Non-pigmented ciliary epithelial cell (primary cell): ENCODE data around the gene CAMK1G.

Experiments
- DNase-seq: peaks from one replicate; pipeline ENCODE4 v3.0.0-alpha.2; 2010; ENCODE audit warnings: low read depth

Gene CAMK1G

GRCh38 chr1:209600541-209600940 is 17.0 kb downstream of the CAMK1G start:
- no peak for DNase-seq

GRCh38 chr1:209601809-209602657 is 18.5 kb downstream of the CAMK1G start:
- no peak for DNase-seq

- DNase-seq = no peak
These were observed 20.4 kb downstream of the CAMK1G start for GRCh38 chr1:209603877-209604276.

DNA sequence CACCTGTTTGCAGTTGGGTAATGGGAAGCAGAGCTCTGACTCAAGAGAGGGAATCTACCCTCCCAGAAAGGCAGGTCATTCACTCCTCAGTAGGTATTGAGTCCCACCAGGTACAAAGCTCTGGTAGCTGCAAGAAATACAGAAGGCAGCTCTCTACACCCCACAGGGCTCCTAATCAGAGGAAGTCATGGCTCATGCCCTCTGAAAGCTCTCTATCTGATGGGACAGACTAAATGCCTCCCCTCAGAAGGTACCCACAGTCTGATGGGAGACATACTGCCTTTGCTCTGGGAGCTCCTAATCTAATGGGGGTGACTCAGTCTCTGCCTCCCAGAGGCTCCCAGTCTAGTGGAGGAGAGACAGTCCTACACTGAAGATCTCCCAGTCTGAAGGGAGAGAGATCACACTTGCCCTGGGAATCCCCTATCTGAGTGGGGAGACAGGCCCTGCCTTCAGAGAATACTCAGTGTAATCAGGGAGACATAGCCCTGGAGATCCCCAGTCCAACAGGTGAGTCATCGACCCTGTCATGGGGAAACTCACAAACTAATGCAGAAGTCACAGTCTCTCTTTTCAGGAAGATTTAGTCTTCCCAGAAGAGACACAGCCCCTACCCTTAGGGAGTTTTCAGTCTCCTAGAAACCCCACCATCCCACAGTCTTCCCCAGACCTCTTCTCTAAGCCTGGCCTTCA is 23.7 kb downstream of the CAMK1G start:
- DNase-seq = no peak

GRCh38 chr1:209607795-209608178 is 24.3 kb downstream of the CAMK1G start:
- DNase-seq = no peak

- DNase-seq = no peak
These were observed 25.7 kb downstream of the CAMK1G start for GRCh38 chr1:209609041-209609790.

DNA sequence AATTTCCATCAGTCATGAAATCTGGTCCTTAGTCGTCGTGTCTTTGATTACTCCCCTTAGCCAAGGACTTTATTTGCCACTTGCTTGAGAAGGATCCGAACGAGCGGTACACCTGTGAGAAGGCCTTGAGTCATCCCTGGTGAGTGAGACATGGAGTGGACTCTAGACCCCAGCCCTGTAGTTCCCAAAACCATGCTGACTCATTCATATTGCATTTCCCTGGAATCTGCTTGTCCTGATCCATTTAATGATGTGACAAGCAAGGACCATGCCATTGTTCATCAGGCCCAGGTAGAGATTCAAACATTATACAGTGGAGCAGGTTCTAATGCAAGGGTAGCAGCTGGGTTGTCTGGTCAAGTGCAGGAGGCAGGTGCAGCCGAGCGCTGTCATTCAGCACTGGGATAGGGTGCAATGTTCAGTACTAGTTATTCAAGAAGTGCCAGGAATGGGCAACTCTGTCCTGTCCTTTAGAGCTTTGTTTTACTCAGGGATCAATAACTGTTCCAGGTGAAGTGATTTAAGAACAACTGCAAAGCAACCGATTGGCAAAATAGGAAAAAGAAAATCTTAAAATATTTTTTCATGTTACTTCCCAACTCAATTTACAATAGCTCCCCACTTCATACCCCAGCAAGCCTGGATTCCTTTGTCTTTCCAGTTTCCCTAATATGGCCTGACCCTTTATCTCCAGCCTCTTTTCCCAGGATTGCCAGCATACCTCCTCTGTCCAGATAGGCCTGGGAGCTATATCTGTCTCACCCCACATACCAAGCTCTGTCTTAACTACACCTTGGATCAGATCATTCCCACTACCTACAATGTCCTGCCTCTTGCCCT is 26.5 kb downstream of the CAMK1G start:
- no peak for DNase-seq

DNA sequence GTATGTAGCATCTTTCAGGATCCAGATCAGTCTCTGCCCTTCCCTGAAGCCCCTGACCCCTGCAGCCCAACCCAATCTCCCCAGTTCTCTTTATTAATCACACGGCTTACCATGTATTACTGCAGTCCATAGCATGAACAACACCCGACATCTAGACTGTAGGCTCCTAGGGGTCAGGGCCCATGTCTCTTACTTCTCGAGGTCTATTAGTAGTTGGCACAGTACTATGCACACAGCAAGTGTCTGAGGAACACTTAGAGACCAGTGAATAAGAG is 27.1 kb downstream of the CAMK1G start:
- DNase-seq = no peak

- no peak for DNase-seq
These were observed 28.5 kb downstream of the CAMK1G start for GRCh38 chr1:209611771-209612570.

GRCh38 chr1:209612646-209613399 is 29.3 kb downstream of the CAMK1G start:
- DNase-seq = no peak

DNA sequence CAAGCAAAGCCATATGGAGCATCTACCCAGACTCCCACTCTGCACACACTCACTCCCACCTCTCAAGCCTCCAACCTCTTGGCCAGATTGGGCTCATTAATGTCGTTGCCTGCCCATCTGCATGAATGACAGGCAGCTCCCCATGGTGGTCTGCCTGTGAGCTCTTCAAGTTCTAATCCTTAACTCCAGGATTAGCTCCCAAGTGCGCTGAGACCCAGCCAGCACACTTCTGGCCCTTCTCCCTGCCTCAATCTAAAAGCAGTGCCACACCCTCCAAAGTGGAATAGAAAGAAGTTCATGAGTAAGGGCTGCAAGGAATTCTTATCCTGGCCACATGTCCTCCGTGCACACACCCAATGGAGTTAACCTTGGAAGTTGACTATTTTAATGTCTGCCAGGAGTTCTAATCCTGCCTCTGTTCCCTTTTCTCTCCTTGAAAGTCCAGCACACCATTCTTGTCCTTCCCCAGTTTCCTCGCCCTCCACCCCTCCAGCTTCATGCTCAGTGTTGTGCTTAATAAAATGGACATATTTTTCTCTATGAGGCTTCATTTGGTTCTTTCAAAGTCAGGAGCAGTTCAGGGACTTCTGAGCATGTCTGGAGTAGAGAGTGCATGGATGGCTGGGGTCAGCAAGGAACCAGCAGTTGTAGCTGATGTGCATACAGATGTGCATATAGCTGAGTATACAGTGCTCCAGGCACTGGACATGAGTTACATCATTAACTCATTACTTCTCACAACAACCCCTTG is 30.1 kb downstream of the CAMK1G start:
- DNase-seq = no peak

DNA sequence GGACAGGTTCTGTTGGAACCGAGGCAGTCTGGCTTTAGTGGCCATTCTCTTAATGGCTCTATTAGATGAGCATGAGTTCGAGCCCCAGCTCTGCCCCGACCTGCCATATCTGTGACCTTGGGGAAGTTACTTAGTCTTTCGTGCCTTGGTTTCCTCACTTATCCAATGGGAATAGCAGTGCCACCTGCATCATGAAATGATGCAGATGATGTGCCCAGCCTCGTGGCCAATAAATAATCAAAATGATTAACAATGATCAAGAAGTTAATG is 30.6 kb downstream of the CAMK1G start:
- DNase-seq = no peak

DNA sequence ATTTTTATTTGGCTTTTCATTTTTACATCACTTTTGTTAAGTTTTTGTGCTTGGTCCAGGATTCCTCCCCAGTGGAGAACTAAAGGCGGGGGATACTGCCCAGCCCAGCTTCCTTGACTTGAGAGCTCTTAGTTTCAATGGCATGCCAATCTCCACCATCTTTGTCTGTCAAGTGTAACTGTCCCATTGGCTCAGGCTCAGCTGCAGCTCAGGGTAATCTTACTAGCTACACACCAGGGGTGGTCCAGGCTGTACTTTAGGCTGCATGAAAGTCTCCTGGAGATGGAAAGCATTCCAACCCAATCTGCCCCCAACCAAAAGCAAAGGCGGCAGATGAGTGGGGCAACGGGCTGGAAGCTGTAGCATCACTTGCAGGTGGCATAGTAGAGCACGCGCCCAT is 31.4 kb downstream of the CAMK1G start:
- no peak for DNase-seq

DNA sequence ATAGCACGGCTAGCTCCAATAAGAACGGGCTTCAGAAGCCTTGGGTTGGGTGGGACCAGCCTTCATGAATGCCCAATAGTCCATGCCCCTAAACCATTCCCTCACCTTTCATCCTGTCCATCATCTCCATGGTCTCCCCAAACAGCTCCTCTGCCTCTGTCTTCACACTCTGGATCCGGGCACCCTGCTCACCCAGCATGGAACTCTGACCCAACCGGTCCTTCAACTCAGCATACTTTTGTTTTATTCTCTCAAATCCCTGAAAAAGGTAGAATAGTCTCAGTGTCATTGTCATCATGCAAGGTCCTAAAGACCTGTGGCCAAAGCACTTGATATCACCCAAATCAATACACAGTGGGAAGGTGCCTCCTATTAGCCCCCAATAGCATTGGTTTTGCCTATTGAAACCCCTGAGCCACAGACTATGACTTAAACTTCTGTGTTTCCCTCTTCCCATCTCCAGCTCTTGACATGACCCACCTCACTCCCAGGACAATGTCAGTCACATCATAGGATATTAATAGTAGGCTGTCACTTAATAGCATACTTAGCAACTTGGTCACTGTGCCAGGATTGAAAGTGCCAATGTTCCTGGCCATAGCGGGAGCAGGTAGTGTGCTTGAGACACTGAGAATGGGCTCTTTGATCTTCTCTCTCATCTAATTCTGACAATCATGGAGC is 33.0 kb downstream of the CAMK1G start:
- DNase-seq = no peak

DNA sequence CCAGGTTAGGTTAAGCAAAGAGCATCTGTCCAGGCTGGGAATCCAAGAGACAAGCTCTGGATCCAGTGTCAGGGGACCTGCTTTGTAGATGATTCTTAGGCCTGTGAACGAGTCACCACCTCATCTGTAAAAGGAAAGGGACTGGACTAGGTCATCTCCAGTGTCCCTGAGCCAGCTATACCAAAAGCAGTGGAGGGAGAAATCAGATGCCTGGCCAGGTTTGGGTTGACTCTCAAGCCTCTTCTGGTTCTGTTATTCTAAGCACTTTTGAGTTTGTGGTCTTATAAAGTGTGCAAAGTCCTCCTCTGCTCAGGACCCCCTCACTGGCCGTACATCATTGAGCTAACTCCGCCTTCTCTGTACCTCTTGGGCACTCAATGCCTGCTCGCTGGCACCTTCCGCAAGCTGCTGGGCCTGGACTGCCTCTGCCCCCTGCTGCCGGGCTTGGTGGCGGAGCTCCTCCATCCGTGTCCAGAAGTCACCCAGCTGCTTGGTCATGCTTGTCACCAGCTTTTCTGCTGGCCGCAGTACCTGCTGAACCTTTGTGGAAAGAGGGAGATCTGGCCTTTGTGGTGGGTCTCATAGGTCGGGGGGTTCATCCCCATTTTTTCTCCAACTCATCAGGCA is 33.6 kb downstream of the CAMK1G start:
- DNase-seq = no peak

DNA sequence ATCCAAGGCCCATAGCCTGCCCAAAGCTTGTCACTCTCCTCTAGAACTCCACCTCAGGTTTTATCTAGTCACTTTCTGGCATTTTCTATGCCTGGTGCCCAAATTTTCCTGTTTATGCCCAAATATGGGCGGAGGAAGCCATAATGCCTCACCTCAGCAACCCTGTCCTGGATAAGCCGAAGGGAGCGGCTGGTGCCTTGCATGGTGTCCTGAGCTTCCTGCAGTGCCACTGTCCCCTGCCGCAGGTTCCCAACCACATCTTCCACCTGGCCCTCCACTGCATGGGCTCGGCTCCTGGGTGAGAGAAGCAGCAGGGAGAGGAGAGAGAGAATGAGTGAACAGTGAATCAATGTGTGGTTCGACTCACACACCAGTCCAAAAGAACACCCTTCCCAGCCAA is 34.2 kb downstream of the CAMK1G start:
- DNase-seq = no peak

DNA sequence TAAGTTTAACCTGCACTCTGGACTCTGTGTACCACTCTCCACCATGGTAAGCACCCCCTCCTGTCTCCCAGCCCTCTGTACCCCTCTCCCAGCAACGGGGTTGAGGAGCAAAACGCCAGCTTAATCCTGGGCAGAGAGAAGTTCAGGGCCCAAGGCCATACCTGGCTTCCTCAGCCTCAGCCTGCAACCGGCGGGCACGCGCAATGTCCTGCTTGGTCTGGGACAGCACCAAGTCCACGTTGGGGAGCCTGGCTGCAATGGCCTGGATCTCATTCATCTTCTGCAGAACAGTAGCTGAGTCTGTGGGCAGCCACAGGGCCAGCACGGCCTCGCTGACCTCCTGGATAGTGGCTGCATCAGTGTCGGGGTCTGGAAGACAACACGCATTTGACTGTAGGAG is 34.8 kb downstream of the CAMK1G start:
- DNase-seq = no peak

GRCh38 chr1:209618756-209619420 is 35.4 kb downstream of the CAMK1G start:
- DNase-seq = no peak
